ENCODE results near the gene SLCO6A1.

Gene SLCO6A1

GRCh38 chr5:102498271-102499034, at the start of gene SLCO6A1:
TSS of gene SLCO6A1 (minus strand) at chr5:102499001. CDS start at chr5:102498844, 157 bp downstream.
- Histone ChIP-seq H3K9ac (ENCODE audit: low read length) (no peak within 1 kb of the TSS), H3K9me3 (ENCODE audit: insufficient read depth, low read length) (no peaks in the 10 kb centered on the region), H3K27ac (ENCODE audit: low read length) (no peak within 1 kb of the TSS), H4K20me1 (ENCODE audit: insufficient read depth, low read length) (no peaks in the 10 kb centered on the region), H3K4me2 (ENCODE audit: low read length) (no peak within 1 kb of the TSS), H3K36me3 (replicated peaks; ENCODE audit: low read depth, low read length) (no peaks in the 10 kb centered on the region), H3K4me3 (ENCODE audit: low read length) (no peak within 1 kb of the TSS), H3K4me1 (ENCODE audit: low read length) (no peaks in the 10 kb centered on the region), H3K79me2 (ENCODE audit: low read length) (no peaks in the 10 kb centered on the region), H2AFZ (ENCODE audit: low read depth, low read length) (no peak within 1 kb of the TSS), H3K27me3 (ENCODE audit: low read depth, low read length) (no peaks in the 10 kb centered on the region)
- no peak for TF ChIP-seq EZH2phosphoT487 (IDR thresholded peaks at IDR 0.05; ENCODE audit: low read depth)
- no peak for TF ChIP-seq CTCF (IDR thresholded peaks at IDR 0.05; ENCODE audit: low read depth, low read length)

- Histone ChIP-seq H3K36me3 (replicated peaks; ENCODE audit: low read depth, low read length) (no peaks in the 10 kb centered on the region), H3K4me2 (ENCODE audit: low read length) (no peak overlapping the region), H3K9me3 (ENCODE audit: insufficient read depth, low read length) (no peaks in the 10 kb centered on the region), H4K20me1 (ENCODE audit: insufficient read depth, low read length) (no peaks in the 10 kb centered on the region), H3K9ac (ENCODE audit: low read length) (no peak overlapping the region), H3K79me2 (ENCODE audit: low read length) (no peaks in the 10 kb centered on the region), H3K27ac (ENCODE audit: low read length) (no peak overlapping the region), H2AFZ (ENCODE audit: low read depth, low read length) (no peak overlapping the region), H3K4me1 (ENCODE audit: low read length) (no peaks in the 10 kb centered on the region), H3K27me3 (ENCODE audit: low read depth, low read length) (no peaks in the 10 kb centered on the region), H3K4me3 (ENCODE audit: low read length) (no peak overlapping the region)
- TF ChIP-seq CTCF (IDR thresholded peaks at IDR 0.05; ENCODE audit: low read depth, low read length), result no peak
- no peak for TF ChIP-seq EZH2phosphoT487 (IDR thresholded peaks at IDR 0.05; ENCODE audit: low read depth)
These were observed 48.6 kb upstream of the SLCO6A1 start for GRCh38 chr5:102547141-102548035.

GRCh38 chr5:102545175-102545574, 46.4 kb upstream of the SLCO6A1 start:
- H3K27ac ChIP-seq (ENCODE audit: low read length), result no peak overlapping the region
- 0 out of 2 replicates have a peak overlapping the region, but pooled peaks have one; percentile 12 for H3K4me2 ChIP-seq (ENCODE audit: low read length)
- H4K20me1 ChIP-seq (ENCODE audit: insufficient read depth, low read length), result no peaks in the 10 kb centered on the region
- H2AFZ ChIP-seq (ENCODE audit: low read depth, low read length), result peak overlapping the region; percentile 41; the same call in 1 of the 2 replicates
- H3K9ac ChIP-seq (ENCODE audit: low read length), result no peak overlapping the region
- TF ChIP-seq CTCF (IDR thresholded peaks at IDR 0.05; ENCODE audit: low read depth, low read length) (peak; percentile 53), EZH2phosphoT487 (IDR thresholded peaks at IDR 0.05; ENCODE audit: low read depth) (no peak)
- H3K9me3 ChIP-seq (ENCODE audit: insufficient read depth, low read length), result no peaks in the 10 kb centered on the region
- H3K4me1 ChIP-seq (ENCODE audit: low read length), result no peaks in the 10 kb centered on the region
- no peaks in the 10 kb centered on the region for H3K27me3 ChIP-seq (ENCODE audit: low read depth, low read length)
- no peaks in the 10 kb centered on the region for H3K36me3 ChIP-seq (replicated peaks; ENCODE audit: low read depth, low read length)
- no peak overlapping the region for H3K4me3 ChIP-seq (ENCODE audit: low read length)
- no peaks in the 10 kb centered on the region for H3K79me2 ChIP-seq (ENCODE audit: low read length)

GRCh38 chr5:102542057-102542456, 43.3 kb upstream of the SLCO6A1 start:
- Histone ChIP-seq H3K27ac (ENCODE audit: low read length) (no peak overlapping the region), H3K9ac (ENCODE audit: low read length) (no peak overlapping the region), H3K79me2 (ENCODE audit: low read length) (no peaks in the 10 kb centered on the region), H3K4me3 (ENCODE audit: low read length) (no peak overlapping the region), H3K9me3 (ENCODE audit: insufficient read depth, low read length) (no peaks in the 10 kb centered on the region), H3K4me2 (ENCODE audit: low read length) (no peak overlapping the region), H3K27me3 (ENCODE audit: low read depth, low read length) (no peaks in the 10 kb centered on the region), H3K4me1 (ENCODE audit: low read length) (no peaks in the 10 kb centered on the region), H4K20me1 (ENCODE audit: insufficient read depth, low read length) (no peaks in the 10 kb centered on the region), H2AFZ (ENCODE audit: low read depth, low read length) (no peak overlapping the region), H3K36me3 (replicated peaks; ENCODE audit: low read depth, low read length) (no peaks in the 10 kb centered on the region)
- no peak for TF ChIP-seq CTCF (IDR thresholded peaks at IDR 0.05; ENCODE audit: low read depth, low read length)
- no peak for TF ChIP-seq EZH2phosphoT487 (IDR thresholded peaks at IDR 0.05; ENCODE audit: low read depth)

Data from OCI-LY3 (cell line).